Psoas muscle (tissue), 8 donors: ENCODE results near the gene MAML2. TPM values are rescaled to one million over a fixed set of nuclear protein-coding genes. Genes with fewer than 3 reads are reported as not detected.

ENCODE experiments used
- ATAC-seq, 4 donors: fragments of 200-7000 bp; cut with Tn5 transposase; one replicate each; pipeline ENCODE4 v1.9.1; 2020; ENCODE audit warnings: moderate library complexity in 3 of 4, mild to moderate bottlenecking in 2 of 4
- DNase-seq, 2 donors: peaks; one replicate each; pipeline ENCODE4 v3.0.0-alpha.2; 2020
- H3K27ac ChIP-seq: fragments of 200-600 bp; one replicate; pipeline ENCODE4 v1.8.0; 2022
- H3K27me3 ChIP-seq, 3 donors: fragments of 200-600 bp in 1 of 3; one replicate each; pipeline versions ENCODE4 v1.6.1 to v1.8.0; 2013 to 2022; ENCODE audit warnings: low read length in 2 of 3, mild to moderate bottlenecking in 2 of 3, moderate library complexity in 1 of 3; ENCODE audit not compliant: insufficient read depth in 3 of 3
- H3K36me3 ChIP-seq, 2 donors: fragments of 200-600 bp in 1 of 2; one replicate each; pipeline versions ENCODE4 v1.6.1 to v1.8.0; 2013 to 2022; ENCODE audit warnings: low read depth in 1 of 2, mild to moderate bottlenecking in 1 of 2, moderate library complexity in 1 of 2; ENCODE audit not compliant: insufficient read depth in 1 of 2
- H3K4me1 ChIP-seq: fragments of 200-600 bp; one replicate; pipeline ENCODE4 v1.8.0; 2022
- H3K4me3 ChIP-seq: fragments of 200-600 bp; one replicate; pipeline ENCODE4 v1.8.0; 2022; ENCODE audit warnings: mild to moderate bottlenecking
- H3K9me3 ChIP-seq: fragments of 200-600 bp; one replicate; pipeline ENCODE4 v1.8.0; 2022
- CTCF ChIP-seq: fragments of 200-600 bp; IDR thresholded peaks from one replicate; pipeline ENCODE4 v1.8.0; 2022; ENCODE audit warnings: antibody characterized with exemption
- WGBS, 3 donors: extraction: QIAGEN DNeasy Blood & Tissue Kit; methylation state at CpG; one replicate each; pipeline versions ENCODE4 v1.1.6 to v1.1.7; 2013; 5-methylcytosine and 5-hydroxymethylcytosine counted together
- intact Hi-C, 2 donors: fragments of 100-400 bp; cut with DNase I; formaldehyde crosslinking; loops; one replicate each; pipeline versions ENCODE4 v1.11.0 to v1.14.2; 2022
- polyA plus RNA-seq, 3 donors: library from polyadenylated mRNA; stranded (reverse); fragments of 200-250 nt; gene quantifications; one replicate each; pipeline ENCODE4 v1.2.3, GENCODE V29; 2013
- total RNA-seq, 4 donors: library from RNA; stranded (reverse); fragmentation: NEBNext Ultra II Directional in 2 of 4; extraction: Animal tissue kit (Norgen Biotek cat#: 25700) in 2 of 4; gene quantifications; one replicate each; pipeline versions ENCODE4 v1.2.1 to v1.2.4, GENCODE V29; 2021 to 2023
- donor health status: healthy with polysubstance abuse.
- donor health status: DM: no; HTN: no; CAD: no; lungs with moderate emphysema.
- donor health status: Bipolar disorder and iron deficiency.
- donor health status: healthy.
- donor health status: DM: yes; HTN: yes; CAD: no.
- donor health status: DM: no; HTN: no; CAD: no.
- donor health status: DM: no; HTN: no; CAD: no.
- donor health status: DM: yes; HTN: yes; CAD: no.

Gene MAML2
- total and polyA plus RNA-seq, 7 donors: 0.39 to 3.7 (median 1.5) TPM

- intact Hi-C loops: no loop called here
- TF ChIP-seq CTCF: no peak
- Histone ChIP-seq H3K36me3 (no peaks in the 10 kb centered on the region), H3K4me3 (no peak overlapping the region), H3K9me3 (no peaks in the 10 kb centered on the region), H3K4me1 (no peaks in the 10 kb centered on the region), H3K27ac (no peak overlapping the region), H3K27me3 (no peaks in the 10 kb centered on the region)
- ATAC-seq (no peak), DNase-seq (no peak)
- WGBS, 3 donors: 95 to 97% (median 97%) methylated on average over 7 of the region's 7 CpGs
Measured at GRCh38 chr11:96203567-96204365, 139.2 kb downstream of the MAML2 start.

GRCh38 chr11:96200243-96200642 is 142.8 kb downstream of the MAML2 start:
- ATAC-seq (peak in 2 of 4 donors; percentile 40 to 62), DNase-seq (no peak)
- no peak for TF ChIP-seq CTCF
- Histone ChIP-seq H3K27me3 (no peaks in the 10 kb centered on the region), H3K27ac (peak overlapping the region; percentile 2), H3K9me3 (no peaks in the 10 kb centered on the region), H3K4me1 (no peaks in the 10 kb centered on the region), H3K36me3 (no peaks in the 10 kb centered on the region), H3K4me3 (no peak overlapping the region)
- intact Hi-C loops: no loop called here

- Histone ChIP-seq H3K9me3 (no peaks in the 10 kb centered on the region), H3K36me3 (no peaks in the 10 kb centered on the region), H3K27ac (no peak overlapping the region), H3K27me3 (no peaks in the 10 kb centered on the region), H3K4me1 (no peaks in the 10 kb centered on the region), H3K4me3 (no peak overlapping the region)
- ATAC-seq (no peak), DNase-seq (no peak)
- intact Hi-C loops: no loop called here
- TF ChIP-seq CTCF: no peak
- WGBS, 3 donors: 68 to 79% (median 77%) methylated on average over 10 of the region's 10 CpGs
Measured at GRCh38 chr11:96199563-96200025, 143.4 kb downstream of the MAML2 start.

- ATAC-seq: no peak
- TF ChIP-seq CTCF: no peak
- 94 to 97% (median 95%) methylated on average over 4 of the region's 4 CpGs for WGBS, 3 donors
- no peaks in the 10 kb centered on the region for H3K4me1 ChIP-seq
- no peaks in the 10 kb centered on the region for H3K9me3 ChIP-seq
- DNase-seq: no peak
- intact Hi-C loops: no loop called here
- no peak overlapping the region for H3K4me3 ChIP-seq
- no peaks in the 10 kb centered on the region for H3K27me3 ChIP-seq
- H3K27ac ChIP-seq: no peak overlapping the region
- no peaks in the 10 kb centered on the region for H3K36me3 ChIP-seq
Measured at GRCh38 chr11:96197801-96198701, 144.9 kb downstream of the MAML2 start.
